Measurements from ENCODE around the gene TP53TG5. TPM values are rescaled to one million over a fixed set of nuclear protein-coding genes. Genes with fewer than 3 reads are reported as not detected.

The TP53TG5 gene
- total RNA-seq, 1 donor: not detected

- Histone ChIP-seq H4K20me1 (ENCODE audit: insufficient read depth, low read length) (peaks cover 23% of the 10 kb centered on the region), H3K27me3 (ENCODE audit: insufficient read depth, low read length) (no peaks in the 10 kb centered on the region), H3K4me1 (ENCODE audit: insufficient read depth, low read length) (no peaks in the 10 kb centered on the region), H3K4me2 (ENCODE audit: insufficient read depth, low read length) (no peak overlapping the region), H3K4me3 (ENCODE audit: insufficient read depth, low read length) (no peak overlapping the region), H3K79me2 (ENCODE audit: insufficient read depth, low read length) (peaks cover 2% of the 10 kb centered on the region), H3K36me3 (ENCODE audit: insufficient read depth, low read length) (peaks cover 34% of the 10 kb centered on the region), H2AFZ (ENCODE audit: low read length) (no peak overlapping the region), H3K27ac (ENCODE audit: low read depth, low read length) (no peak overlapping the region), H3K9me3 (ENCODE audit: low read depth, low read length) (no peaks in the 10 kb centered on the region)
- DNase-seq (ENCODE audit: insufficient read length, low spot score, missing footprints): peak; percentile 73
- peak; percentile 31 for TF ChIP-seq CTCF (IDR thresholded peaks at IDR 0.05; ENCODE audit: extremely low read depth, low read depth, low read length)
These were observed 55.2 kb downstream of the TP53TG5 start for GRCh38 chr20:45322952-45323383.

Small RNAs within 50 kb of the gene (small RNA-seq; reads per million reads assigned to genes)
- gene MIR6812: not detected

Other genes with a start within 250 kb of the TP53TG5 start
- not detected in 2 replicates for gene PI3, start 203.4 kb downstream of the TP53TG5 start, total RNA-seq
- gene SEMG1, start 171.3 kb downstream of the TP53TG5 start, total RNA-seq: not detected in 2 replicates
- gene SEMG2, start 157.0 kb downstream of the TP53TG5 start, total RNA-seq: not detected in 2 replicates
- gene SLPI, start 123.8 kb downstream of the TP53TG5 start, total RNA-seq: 1.4 and 2.1 TPM in 2 replicates
- not detected in 2 replicates for gene RBPJL, start 71.5 kb downstream of the TP53TG5 start, total RNA-seq
- gene MATN4, start 70.0 kb downstream of the TP53TG5 start, total RNA-seq: under 0.01 TPM in 1 of 2 replicates, not detected in the other
- 182 and 267 TPM in 2 replicates for gene SDC4, start 29.9 kb downstream of the TP53TG5 start, total RNA-seq
- gene SYS1, start 15.2 kb downstream of the TP53TG5 start, total RNA-seq: 26.5 and 31.8 TPM in 2 replicates
- 8.7 and 13.0 TPM in 2 replicates for gene DBNDD2, start 30.0 kb upstream of the TP53TG5 start, total RNA-seq
- gene PIGT, start 37.8 kb upstream of the TP53TG5 start, total RNA-seq: 52.8 and 56.6 TPM in 2 replicates
- not detected in 2 replicates for gene WFDC2, start 91.4 kb upstream of the TP53TG5 start, total RNA-seq
- not detected in 2 replicates for gene SPINT3, start 137.3 kb upstream of the TP53TG5 start, total RNA-seq
- gene WFDC6, start 161.2 kb upstream of the TP53TG5 start, total RNA-seq: not detected in 2 replicates
- gene EPPIN, start 169.1 kb upstream of the TP53TG5 start, total RNA-seq: not detected in 2 replicates
- gene WFDC8, start 201.0 kb upstream of the TP53TG5 start, total RNA-seq: not detected in 2 replicates